Loucy (cell line): ENCODE results near the gene OR4E2.

Source experiments
- H2AFZ ChIP-seq: fragments of 200-600 bp; sonication (generic); 2 replicates; pipeline ENCODE4 v1.6.0; 2016; ENCODE audit warnings: antibody characterized with exemption, mild to moderate bottlenecking, low read length, moderate library complexity
- H3F3A ChIP-seq: fragments of 200-600 bp; 2 replicates; pipeline ENCODE4 v1.6.0; 2016; ENCODE audit warnings: antibody characterized with exemption, low read depth, mild to moderate bottlenecking
- H3K27me3 ChIP-seq: fragments of 200-600 bp; sonication (generic); 2 replicates; pipeline ENCODE4 v1.6.1; 2014; ENCODE audit warnings: low read length, mild to moderate bottlenecking; ENCODE audit not compliant: insufficient read depth, poor library complexity, severe bottlenecking
- H3K36me3 ChIP-seq: fragments of 200-600 bp; sonication (generic); 2 replicates; pipeline ENCODE4 v1.6.1; 2016; ENCODE audit warnings: low read length; ENCODE audit not compliant: insufficient read depth
- H3K4me1 ChIP-seq: fragments of 200-600 bp; sonication (generic); 2 replicates; pipeline ENCODE4 v1.5.1; 2014; ENCODE audit warnings: low read length, mild to moderate bottlenecking; ENCODE audit not compliant: insufficient read depth, poor library complexity, severe bottlenecking
- H3K4me2 ChIP-seq: fragments of 200-600 bp; sonication (generic); 2 replicates; pipeline ENCODE4 v1.6.0; 2014; ENCODE audit warnings: antibody characterized with exemption, low read length, low read depth, mild to moderate bottlenecking; ENCODE audit not compliant: poor library complexity, severe bottlenecking
- H3K4me3 ChIP-seq: fragments of 200-600 bp; sonication (generic); 2 replicates; pipeline ENCODE4 v1.5.1; 2014; ENCODE audit warnings: low read length, mild to moderate bottlenecking, mixed read lengths; ENCODE audit not compliant: poor library complexity, severe bottlenecking
- H3K79me2 ChIP-seq: fragments of 200-600 bp; sonication (generic); 2 replicates; pipeline ENCODE4 v1.6.1; 2014; ENCODE audit warnings: low read length; ENCODE audit not compliant: insufficient read depth
- H3K9ac ChIP-seq: fragments of 200-600 bp; sonication (generic); 2 replicates; pipeline ENCODE4 v1.6.0; 2014; ENCODE audit warnings: mild to moderate bottlenecking, low read depth, low read length, moderate library complexity; ENCODE audit not compliant: poor library complexity, severe bottlenecking
- H3K9me2 ChIP-seq: fragments of 200-600 bp; sonication (generic); replicated peaks from 2 replicates; pipeline ENCODE4 v1.6.1; 2016; ENCODE audit warnings: low read depth, low read length, mixed read lengths
- H3K9me3 ChIP-seq: fragments of 200-600 bp; sonication (generic); 2 replicates; pipeline ENCODE4 v1.6.1; 2014; ENCODE audit warnings: mild to moderate bottlenecking, antibody characterized with exemption, low read length, low read depth; ENCODE audit not compliant: insufficient read depth
- H4K20me1 ChIP-seq: fragments of 200-600 bp; sonication (generic); 2 replicates; pipeline ENCODE4 v1.6.0; 2014; ENCODE audit warnings: antibody characterized with exemption, low read length, mild to moderate bottlenecking; ENCODE audit not compliant: insufficient read depth, poor library complexity, severe bottlenecking
- EZH2phosphoT487 ChIP-seq: fragments of 200-600 bp; IDR thresholded peaks from 2 replicates; pipeline ENCODE4 v1.6.1; 2018; ENCODE audit warnings: antibody characterized with exemption, mild to moderate bottlenecking, moderate library complexity, borderline replicate concordance
- TF ChIP-seq, protein P1 (sequence below): fragments of 200-600 bp; sonication (generic); conservative IDR thresholded peaks from 2 replicates; pipeline ENCODE4 v1.5.1; 2014; ENCODE audit warnings: mild to moderate bottlenecking, antibody characterized with exemption, low read length

The OR4E2 gene

DNA sequence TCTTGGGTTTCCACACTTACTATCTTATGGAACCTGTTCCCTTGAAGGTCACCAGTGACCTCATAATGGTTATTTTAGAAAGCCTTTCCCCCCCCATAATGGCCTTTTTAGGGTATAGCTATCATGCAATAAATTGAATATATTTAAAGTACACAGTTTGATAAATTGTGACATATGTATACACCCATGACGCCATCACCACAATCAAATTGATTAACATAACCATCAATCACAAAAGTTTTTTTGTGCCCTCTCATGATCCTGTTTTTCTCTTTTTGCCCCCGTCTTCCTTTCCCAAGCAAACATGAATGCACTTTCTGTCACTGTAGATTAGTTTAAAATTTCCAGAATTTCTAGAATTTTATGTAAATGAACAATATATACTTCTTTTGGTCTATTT lies 48.7 kb downstream of the OR4E2 start:
- H3K27me3 ChIP-seq: peaks cover 4% of the 10 kb centered on the region
- H3K9ac ChIP-seq: no peak overlapping the region
- H3K4me2 ChIP-seq: no peak overlapping the region
- H3K9me3 ChIP-seq: no peaks in the 10 kb centered on the region; the same call in 1 of the 2 replicates
- H3K79me2 ChIP-seq: no peaks in the 10 kb centered on the region
- H3K9me2 ChIP-seq: no peaks in the 10 kb centered on the region
- TF ChIP-seq EZH2phosphoT487: no peak
- TF ChIP-seq, protein P1, sequence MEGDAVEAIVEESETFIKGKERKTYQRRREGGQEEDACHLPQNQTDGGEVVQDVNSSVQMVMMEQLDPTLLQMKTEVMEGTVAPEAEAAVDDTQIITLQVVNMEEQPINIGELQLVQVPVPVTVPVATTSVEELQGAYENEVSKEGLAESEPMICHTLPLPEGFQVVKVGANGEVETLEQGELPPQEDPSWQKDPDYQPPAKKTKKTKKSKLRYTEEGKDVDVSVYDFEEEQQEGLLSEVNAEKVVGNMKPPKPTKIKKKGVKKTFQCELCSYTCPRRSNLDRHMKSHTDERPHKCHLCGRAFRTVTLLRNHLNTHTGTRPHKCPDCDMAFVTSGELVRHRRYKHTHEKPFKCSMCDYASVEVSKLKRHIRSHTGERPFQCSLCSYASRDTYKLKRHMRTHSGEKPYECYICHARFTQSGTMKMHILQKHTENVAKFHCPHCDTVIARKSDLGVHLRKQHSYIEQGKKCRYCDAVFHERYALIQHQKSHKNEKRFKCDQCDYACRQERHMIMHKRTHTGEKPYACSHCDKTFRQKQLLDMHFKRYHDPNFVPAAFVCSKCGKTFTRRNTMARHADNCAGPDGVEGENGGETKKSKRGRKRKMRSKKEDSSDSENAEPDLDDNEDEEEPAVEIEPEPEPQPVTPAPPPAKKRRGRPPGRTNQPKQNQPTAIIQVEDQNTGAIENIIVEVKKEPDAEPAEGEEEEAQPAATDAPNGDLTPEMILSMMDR: no peak
- no peaks in the 10 kb centered on the region for H3F3A ChIP-seq
- no peak overlapping the region for H3K4me3 ChIP-seq
- H3K4me1 ChIP-seq: no peaks in the 10 kb centered on the region
- no peaks in the 10 kb centered on the region for H4K20me1 ChIP-seq
- H3K36me3 ChIP-seq: no peaks in the 10 kb centered on the region
- H2AFZ ChIP-seq: no peak overlapping the region

DNA sequence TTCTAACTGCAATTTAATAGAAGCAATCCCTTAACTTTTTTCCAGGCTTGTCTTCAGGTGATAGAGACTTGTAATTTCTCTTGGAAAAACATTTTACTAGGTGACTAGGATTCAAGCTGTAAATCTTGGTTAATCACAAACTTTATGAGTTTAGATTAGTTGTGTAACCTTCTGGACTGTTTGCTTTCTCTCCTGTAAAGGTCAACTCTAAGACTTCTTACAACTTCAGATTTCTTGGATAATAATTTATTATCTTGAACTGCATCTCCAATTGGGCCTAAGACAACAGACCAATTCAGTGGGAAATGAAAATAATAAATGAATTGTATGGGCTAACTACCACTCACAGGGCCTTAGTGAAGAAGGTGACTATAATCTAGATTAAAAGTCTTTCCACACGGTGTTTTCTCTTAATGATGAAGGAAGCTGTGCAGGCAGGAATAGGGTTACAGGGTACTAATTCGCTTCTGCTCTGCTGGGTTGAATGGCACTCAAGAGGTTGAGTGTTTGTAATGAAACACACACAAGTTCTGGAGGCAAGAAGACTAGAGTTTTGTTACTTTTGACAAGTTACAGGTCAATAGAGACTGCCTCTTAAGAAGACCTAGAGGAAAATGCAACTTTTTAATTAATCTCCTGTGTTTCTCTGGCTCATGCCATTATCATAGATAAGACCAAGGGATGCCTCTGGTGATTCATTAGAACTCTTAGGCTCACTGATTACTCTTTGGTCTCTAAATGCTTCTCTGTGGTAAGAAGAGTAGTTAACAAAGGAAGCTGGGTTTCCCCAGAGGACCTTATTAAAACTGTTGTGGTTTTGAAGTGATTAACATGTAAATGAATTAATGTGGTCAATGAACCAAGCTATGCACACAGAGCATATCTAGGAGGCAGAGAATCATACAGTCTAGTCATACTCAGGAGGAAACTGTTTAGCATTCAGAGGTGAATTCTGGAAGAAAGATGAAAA lies 50.0 kb downstream of the OR4E2 start:
- TF ChIP-seq, protein P1: no peak
- TF ChIP-seq EZH2phosphoT487: no peak
- no peak overlapping the region for H3K4me2 ChIP-seq
- no peak overlapping the region for H2AFZ ChIP-seq
- no peaks in the 10 kb centered on the region; the same call in 1 of the 2 replicates for H3K9me3 ChIP-seq
- H3K36me3 ChIP-seq: no peaks in the 10 kb centered on the region
- peaks cover 4% of the 10 kb centered on the region for H3K27me3 ChIP-seq
- H3F3A ChIP-seq: no peaks in the 10 kb centered on the region
- H3K4me3 ChIP-seq: no peak overlapping the region
- H4K20me1 ChIP-seq: no peaks in the 10 kb centered on the region
- H3K9ac ChIP-seq: no peak overlapping the region
- H3K9me2 ChIP-seq: no peaks in the 10 kb centered on the region
- no peaks in the 10 kb centered on the region for H3K79me2 ChIP-seq
- H3K4me1 ChIP-seq: no peaks in the 10 kb centered on the region

DNA sequence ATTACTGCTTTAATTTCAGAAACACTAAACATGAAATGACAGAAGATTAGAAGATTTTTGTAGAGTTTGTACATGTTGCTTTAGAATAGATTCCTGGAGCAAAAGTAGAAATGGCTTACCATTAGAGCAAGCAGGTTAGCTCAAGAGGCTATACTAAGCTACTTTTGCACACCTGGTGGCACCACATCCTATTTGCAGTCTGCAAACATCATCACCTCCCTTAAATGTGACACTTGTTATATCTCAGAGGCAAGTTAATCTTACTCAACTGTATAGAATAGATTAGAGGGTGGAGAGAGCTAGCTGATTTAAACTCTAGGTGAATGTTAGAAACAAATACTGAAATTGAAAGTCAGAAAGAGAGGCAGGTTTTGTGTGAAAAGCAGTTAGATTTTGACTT lies 50.7 kb downstream of the OR4E2 start:
- Histone ChIP-seq H3F3A (no peaks in the 10 kb centered on the region), H3K27me3 (peaks cover 4% of the 10 kb centered on the region), H3K79me2 (no peaks in the 10 kb centered on the region), H3K9me2 (no peaks in the 10 kb centered on the region), H3K36me3 (no peaks in the 10 kb centered on the region), H3K9me3 (no peaks in the 10 kb centered on the region; the same call in 1 of the 2 replicates), H3K4me3 (no peak overlapping the region), H3K4me2 (no peak overlapping the region), H3K4me1 (no peaks in the 10 kb centered on the region), H4K20me1 (no peaks in the 10 kb centered on the region), H3K9ac (no peak overlapping the region), H2AFZ (no peak overlapping the region)
- TF ChIP-seq, protein P1: no peak
- no peak for TF ChIP-seq EZH2phosphoT487
